T1000 (cell line): ENCODE measurements around the gene CADM1.

Experiments used
- DNase-seq: peaks from one replicate; lab custom pipeline; 2025; ENCODE audit warnings: mixed read lengths; lab: John Stamatoyannopoulos, UW

CADM1 gene

DNA sequence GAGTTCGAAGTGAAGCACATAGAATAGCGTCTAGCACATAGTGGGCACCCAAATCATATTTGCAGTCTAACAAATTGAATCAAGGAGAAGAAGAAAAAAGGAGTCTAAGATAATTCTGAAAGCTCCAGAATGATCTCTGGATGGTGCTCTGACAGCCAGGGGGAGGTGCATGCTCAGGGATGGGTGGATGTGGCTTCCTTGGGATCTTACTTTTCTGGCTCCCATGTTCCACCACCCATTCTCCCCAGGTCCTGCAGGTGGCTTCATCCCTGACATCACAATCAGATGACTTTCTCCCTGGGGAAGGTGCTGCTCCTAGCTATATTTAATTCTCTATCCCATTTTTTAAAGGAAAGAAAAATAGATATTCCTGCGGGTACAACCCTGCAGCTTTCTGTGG lies 381.9 kb downstream of the CADM1 start:
- DNase-seq = no peak
